ENCODE results near the gene SLC23A2. TPM values are rescaled to one million over a fixed set of nuclear protein-coding genes. Genes with fewer than 3 reads are reported as not detected.
"Not testable (repeated sequence)": the region's sequence is repeated elsewhere in the genome, so short reads cannot be mapped to it uniquely, and the experiment has no call there.

Gene SLC23A2
- 11.8 TPM for polyA plus RNA-seq (2013, experiment 1 of 2; ENCODE audit: insufficient read length)
- 10.5 TPM for polyA plus RNA-seq (2013, experiment 2 of 2; ENCODE audit: insufficient read length)

DNA sequence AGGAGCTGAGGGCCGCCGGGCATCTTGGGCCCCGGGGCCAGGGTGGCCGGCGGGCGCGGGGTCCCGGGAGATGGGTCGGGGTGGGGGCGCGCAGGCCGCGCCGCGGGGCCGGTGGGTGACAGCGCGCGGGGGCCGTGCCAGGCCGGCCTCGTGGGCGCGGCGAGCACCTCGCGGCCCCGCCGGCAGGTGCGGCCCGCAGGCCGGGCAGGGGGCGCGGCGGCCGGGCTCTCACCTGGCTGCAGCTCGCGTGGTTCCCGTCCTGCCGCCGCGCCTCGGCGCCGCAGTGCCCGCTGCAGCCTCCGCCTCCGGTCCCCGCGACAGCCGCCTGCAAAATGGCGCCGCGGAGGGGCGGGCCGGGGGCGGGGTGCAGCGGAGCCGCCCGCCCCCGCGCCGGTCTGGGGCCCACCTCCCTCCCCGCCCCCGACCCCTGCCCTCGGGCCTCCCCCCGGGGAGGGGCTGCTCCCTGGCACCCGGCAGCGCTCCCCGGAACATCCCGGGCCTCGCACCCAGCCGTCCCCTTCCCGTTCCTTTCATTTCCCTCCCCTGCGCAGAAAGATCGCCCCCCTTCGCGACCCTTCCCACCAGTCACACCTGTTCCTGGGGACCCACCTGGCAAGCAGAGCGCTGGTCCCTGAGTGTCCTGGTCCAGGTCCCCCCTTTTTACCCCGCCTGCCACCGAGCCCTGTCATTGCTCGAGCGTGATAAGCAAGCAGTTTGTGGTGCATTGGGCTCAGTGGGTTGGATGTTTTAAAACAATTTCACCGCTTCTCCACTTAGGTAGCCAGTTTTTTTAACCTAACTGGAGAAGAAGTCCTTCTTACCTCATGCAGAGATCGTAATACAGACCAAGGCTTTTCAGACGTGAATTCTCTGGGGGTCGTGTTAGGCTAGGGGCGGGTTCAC lies at the start of gene SLC23A2:
TSS of gene SLC23A2 (minus strand) at position 337 of the 903 bp plus-strand sequence. CDS start 68,948 bp downstream, outside the sequence.
- DNase-seq: peak; percentile 27

DNA sequence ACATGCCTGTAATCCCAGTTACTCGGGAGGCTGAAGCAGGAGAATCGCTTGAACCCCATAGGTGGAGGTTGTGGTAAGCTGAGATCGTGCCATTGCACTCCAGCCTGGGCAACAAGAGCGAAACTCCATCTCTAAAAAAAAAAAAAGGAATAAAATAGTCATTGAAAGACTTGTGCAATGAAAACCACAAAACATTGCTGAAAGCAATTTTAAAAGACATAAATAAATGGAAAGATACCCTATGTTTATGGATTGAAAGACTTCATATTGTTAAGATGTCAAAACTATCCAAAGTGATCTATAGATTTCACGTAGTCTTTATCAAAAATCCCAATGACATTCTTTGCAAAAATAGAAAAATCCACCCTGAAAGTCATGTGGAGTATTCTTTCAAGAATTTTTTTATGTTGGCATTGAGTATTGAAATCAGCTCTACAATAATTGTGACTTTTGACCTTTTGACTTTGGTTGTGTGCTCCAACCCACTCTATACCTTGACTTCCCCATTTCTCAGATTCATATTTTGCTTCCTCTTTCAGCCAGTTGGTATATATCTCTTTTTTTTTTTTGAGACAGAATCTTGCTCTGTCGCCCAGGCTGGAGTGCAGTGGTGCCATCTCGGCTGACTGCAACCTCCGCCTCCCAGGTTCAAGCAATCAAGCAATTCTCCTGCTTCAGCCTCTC lies 45.5 kb upstream of the SLC23A2 start:
- DNase-seq: no peak

DNA sequence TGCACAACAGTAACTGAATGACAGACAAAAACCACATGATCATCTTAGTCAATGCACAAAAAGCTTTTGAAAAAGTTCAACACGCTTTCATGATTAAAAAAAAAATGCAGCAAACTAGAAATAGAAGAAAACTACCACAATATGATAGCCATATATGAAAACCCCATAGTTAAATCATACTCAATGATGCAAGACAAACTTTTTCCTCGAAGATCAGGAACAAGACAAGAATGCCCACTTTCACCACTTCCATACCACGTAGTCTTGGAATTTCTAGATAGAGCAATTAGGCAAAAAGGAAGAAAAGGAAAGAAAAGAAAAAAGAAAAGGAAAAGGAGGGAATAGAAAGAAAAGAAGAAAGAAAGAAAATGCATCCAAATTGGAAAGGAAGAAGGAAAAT lies 44.6 kb upstream of the SLC23A2 start:
- DNase-seq: no peak

DNA sequence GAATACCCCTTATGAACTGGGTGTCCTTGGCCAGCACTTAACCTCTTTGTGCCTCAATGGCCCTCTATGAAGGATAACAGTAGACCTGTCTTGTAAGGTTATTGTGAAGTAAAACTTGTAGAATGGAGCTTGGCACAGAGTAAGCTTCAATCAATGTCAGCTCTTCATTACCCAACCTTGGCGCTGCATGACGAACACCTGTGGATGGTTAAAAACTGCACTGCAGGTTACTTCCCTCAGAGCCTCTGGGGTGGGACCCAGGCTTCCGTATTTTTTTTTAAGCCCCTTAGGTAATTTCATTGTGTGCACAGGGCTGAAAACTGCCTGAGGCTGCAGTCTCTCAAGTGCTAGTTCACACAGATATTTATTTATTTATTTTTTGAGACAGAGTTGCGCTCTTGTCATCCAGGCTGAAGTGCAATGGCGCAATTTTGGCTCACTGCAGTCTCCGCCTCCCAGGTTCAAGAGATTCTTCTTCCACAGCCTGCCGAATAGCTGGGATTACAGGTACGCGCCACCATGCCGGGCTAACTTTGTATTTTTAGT lies 42.8 kb upstream of the SLC23A2 start:
- no peak for DNase-seq

DNA sequence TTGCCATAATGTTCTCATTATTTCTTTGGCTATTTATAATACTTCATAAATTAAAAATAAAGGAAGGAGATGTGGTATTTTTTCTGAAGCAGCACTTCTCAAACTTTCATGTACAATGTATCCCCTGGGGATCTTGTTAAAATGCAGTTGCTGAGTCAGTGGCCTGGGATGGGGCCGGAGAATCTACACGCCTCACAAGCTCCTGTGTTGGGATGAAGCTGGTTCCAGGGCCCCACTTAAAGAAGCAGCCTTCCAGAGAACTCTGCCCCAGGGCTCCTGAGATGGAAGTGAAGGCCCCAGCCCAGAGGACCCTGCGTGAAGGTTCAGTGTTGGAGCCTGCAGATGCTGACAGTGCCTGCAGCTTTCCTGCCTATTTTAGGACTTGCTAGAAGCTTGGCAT lies 40.1 kb upstream of the SLC23A2 start:
- peak; percentile 65 for DNase-seq

DNA sequence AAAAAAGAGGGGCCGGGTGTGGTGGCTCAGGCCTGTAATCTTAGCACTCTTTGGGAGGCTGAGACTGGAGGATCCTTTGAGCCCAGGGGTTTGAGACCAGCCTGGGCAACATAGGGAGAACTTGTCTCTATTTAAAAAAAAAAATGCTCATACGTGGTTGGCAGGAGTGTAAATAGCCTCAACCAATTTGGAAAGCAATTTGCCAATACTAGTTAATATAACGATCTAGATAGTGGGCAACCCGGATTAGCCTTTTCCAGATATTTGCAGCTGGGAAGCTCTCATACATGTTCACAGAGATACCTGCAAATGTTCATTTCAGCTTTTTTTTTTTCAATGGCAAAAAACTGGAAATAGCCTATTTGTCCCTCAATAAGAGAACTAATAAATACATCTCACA lies 39.0 kb upstream of the SLC23A2 start:
- no peak for DNase-seq

DNA sequence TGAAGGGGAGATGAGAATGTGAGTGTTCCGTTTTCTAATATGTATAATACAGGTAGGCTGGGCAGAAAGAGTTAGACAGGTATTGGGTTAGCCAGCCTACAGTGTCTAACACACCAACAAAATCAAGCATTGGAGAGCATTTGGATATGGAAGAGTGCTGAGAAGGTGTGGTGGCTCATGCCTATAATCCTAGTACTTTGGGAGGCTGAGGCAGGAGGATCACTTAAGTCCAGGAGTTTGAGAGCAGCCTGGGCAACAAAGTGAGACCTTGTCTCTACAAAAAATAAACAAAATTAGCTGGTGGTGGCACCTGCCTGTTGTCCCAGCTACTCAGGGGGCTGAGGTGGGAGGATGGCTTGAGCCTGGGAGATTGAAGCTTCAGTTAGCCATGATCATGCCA lies 38.6 kb upstream of the SLC23A2 start:
- DNase-seq: no peak

DNA sequence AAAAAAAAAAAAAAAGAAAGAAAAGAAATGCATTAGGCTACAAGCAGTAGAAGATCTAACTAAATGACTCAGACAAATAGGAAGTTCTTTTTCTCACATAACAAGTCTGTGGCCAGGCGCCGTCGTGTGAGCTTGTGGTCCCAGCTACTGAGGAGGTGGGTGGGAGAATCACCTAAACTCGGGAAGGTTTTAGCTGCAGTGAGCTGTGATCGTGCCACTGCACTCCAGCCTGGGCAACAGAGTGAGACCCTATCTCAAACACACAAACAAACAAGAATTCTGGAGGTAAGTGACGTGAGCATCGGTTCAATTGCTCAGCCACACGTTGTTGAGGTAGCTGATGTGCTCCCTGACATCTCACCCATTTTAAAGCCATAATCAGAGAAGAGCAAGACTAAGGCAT lies 37.9 kb upstream of the SLC23A2 start:
- no peak for DNase-seq

DNA sequence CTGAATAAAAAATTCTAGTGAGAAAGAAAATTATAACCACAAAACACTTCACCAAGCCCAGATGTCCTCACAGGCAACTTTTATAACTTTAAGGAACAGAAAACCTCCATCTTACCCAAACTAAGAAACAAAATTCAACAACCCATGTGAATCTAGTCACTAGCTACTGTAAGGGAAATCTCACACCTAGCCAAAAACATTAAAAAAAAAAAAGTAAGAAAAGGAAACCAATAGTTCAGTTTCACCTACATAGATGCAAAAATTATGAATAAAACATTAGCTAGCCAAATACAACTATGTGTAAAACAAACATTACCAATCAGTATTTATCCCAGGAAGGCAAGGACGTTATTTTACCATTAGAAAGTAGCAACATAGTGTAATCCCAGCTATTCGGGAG lies 35.5 kb upstream of the SLC23A2 start:
- no peak for DNase-seq

DNA sequence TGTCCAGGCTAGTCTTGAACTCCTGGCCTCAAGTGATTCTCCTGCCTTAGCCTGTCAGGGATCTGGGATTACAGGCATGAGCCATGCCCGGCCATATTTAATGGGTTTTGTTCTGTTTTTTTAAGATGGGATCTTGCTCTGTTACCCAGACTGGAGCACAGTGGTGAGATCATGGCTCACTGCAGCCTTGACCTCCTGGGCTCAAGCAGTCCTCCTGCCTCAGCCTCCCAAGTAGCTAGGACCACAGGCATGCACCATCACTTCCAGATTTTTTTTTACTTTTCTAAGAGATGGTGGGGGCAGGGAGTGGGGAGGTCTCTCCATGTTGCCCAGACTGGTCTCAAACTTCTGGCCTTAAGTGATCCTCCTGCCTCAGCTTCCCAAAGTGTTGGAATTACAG lies 34.2 kb upstream of the SLC23A2 start:
- not testable (repeated sequence) for DNase-seq

DNA sequence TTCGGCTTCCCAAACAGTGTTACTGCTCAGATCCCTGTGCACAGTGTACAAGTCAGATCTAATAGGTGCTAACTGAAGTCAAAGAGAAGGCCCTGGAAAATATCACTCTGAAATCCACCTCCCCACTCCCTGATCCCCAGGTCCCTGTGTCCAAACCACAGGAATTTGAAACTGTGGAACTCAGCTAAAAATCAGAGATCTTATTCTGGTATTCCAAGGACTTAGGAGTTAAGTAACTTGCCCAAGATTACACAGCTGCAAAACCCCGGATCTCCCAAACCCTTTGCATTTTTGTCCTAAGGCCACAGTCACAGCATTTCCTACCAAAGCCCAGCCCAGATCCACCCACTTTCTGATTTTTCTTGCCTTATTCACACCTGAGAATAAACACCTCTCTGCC lies 32.3 kb upstream of the SLC23A2 start:
- peak; percentile 33 for DNase-seq

DNA sequence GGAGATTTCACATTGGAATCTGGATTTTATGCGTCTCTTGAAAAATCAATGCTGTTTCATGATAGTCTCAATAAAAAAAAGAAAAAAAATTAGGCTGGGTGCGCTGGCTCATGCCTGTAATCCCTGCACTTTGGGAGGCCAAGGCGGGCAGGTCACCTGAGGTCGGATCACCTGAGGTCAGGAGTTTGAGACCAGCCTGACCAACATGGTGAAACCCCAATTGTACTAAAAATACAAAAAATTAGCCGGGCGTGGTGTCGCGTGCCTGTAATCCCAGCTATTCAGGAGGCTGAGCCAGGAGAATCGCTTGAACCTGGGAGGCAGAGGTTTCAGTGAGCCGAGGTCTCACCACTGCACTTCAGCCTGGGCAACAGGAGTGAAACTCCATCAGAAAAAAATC lies 30.4 kb upstream of the SLC23A2 start:
- DNase-seq: not testable (repeated sequence)

DNA sequence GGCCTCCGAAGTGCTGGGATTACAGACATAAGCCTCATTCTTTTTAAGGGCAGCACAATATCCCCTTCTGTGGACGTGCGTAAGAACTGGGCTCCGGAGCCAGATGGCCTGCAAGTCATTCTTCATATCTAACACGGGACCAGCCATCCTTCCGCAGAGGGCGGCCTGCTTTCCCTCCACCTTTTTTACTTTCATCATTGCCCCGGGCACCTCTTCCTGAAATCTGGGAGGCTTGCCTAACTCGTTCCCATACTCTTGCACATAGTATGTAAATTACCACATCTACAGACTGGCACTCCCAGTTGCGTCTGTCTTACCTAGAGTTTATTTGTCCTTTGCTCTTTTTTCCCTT lies 29.9 kb upstream of the SLC23A2 start:
- no peak for DNase-seq

DNA sequence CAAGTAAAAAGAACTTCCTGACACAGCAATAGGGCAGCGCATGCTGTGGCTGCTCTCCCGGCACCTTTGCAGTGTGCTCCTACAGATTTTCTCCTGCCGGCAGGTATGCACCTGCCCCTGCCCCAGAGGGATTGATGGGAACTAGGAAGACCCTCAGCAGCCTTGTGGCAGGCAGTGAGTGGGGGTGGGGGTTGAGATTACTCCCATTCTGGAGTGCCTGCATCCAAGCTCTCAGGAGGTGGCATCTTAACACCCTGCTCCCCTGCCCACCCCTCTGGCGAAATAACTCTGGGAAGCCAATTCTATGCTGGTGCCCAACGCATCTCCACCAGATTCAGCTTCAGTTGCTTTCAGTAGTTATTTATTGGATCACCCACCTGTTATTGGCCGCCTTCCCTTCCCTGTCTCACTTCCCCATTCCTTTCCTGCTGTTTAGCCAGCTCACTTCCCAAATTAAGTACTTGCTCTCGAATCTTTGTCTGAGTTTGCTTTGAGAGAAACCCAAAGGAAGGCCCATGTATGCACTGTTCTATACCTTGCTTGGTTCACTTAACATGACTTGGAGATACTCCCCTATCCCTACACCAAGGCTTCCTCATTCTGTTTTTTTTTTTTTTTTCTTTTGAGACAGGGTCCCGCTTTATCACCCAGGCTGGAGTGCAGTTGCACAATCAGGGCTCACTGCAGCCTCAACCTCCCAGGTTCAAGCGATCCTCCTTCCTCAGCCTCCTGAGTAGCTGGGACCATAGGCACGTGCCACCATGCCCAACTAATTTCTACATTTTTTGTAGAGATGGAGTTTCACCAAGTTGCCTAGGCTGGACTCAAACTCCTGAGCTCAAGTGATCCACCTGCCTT lies 29.3 kb upstream of the SLC23A2 start:
- no peak for DNase-seq

DNA sequence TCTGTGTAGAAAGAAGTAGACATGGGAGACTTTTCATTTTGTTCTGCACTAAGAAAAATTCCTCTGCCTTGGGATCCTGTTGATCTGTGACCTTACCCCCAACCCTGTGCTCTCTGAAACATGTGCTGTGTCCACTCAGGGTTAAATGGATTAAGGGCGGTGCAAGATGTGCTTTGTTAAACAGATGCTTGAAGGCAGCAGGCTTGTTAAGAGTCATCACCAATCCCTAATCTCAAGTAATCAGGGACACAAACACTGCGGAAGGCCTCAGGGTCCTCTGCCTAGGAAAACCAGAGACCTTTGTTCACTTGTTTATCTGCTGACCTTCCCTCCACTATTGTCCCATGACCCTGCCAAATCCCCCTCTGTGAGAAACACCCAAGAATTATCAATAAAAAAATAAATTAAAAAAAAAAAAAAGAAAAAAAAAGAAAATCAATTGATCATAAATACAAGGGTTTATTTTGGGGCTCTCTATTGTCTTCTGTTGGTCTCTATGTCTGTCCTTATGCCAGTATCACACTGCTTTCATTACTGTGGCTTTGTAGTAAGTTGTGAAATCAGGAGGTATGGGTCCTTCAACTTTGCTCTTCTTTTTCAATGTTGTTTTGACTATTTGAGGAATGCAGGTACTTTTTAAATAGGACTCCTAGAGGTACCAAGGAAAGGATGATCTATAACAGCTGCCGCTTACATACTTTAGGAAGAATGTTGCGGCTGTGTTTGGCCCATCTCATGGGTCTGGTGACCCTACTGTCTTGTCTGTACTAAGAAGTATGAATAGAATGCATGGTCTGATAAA lies 27.1 kb upstream of the SLC23A2 start:
- DNase-seq: peak; percentile 6

DNA sequence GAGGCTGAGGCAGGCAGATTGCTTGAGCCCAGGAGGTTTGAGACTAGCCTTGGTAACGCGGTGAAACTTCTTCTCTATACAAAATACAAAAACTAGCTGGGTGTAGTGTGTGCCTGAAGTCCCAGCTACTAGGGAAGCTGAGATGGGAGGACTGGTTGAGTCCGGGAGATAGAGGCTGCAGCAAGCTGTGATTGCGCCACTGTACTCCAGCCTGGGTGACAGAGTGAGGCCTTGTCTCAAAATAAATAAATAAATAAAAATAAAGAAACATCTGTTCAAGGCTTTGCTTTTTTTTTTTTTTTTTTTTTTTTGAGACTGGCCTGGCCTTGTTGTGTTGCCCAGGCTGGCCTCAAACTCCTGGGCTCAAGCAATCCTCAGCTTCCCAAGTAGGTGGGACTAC lies 23.7 kb upstream of the SLC23A2 start:
- no peak for DNase-seq

DNA sequence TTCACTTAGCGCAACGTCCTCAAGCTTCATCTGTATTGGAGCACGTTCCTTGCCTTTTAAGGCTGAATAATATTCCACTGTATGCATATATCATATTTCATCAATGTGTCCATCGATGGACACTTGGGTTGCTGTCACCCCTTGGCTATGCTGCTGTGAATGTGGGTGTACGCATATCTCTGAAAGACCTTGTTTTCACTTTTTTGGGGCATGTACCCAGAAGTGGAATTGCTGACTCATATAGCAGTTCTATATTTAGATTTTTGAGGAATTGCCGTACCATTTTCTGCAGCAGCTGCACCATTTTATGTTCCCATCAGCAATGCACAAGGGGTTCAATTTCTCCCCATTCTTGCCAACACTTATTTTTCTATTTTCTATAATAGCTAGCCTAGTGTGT lies 22.8 kb upstream of the SLC23A2 start:
- no peak for DNase-seq

DNA sequence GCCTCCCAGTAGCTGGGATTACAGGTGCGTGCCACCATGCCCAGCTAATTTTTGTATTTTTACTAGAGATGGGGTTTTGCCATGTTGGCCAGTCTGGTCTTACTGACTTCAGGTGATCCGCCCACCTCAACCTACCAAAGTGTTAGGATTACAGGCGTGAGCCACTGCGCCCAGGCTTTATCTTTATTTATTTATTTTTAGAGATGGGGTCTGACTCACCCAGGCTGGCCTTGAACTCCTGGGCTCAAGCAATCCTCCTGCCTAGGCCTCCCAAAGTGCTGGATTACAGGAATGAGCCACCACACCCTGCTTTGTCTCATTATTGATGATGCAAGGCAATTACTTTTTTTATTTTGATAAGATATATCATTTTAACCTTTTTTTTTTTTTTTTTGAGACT lies 21.9 kb upstream of the SLC23A2 start:
- not testable (repeated sequence) for DNase-seq

DNA sequence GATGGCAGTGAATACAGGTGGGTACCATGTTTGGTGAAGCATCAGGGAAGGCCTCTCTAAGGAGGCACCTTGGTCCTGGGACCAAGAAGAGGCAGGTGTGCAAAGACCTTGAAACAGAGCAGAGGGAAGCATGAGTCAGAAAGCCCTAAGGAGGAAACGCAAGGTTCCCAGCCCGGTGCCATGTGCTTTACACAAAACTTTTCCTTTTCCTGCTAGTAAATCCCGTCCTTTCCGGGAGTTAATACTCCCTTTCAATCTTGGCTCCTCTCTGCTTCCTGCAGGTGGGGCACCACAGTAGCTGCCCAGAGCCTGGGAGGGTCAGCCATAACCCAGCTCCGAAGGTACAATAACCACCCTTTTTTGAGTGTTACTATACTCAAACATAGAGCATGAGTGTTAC lies 19.4 kb upstream of the SLC23A2 start:
- DNase-seq: no peak

DNA sequence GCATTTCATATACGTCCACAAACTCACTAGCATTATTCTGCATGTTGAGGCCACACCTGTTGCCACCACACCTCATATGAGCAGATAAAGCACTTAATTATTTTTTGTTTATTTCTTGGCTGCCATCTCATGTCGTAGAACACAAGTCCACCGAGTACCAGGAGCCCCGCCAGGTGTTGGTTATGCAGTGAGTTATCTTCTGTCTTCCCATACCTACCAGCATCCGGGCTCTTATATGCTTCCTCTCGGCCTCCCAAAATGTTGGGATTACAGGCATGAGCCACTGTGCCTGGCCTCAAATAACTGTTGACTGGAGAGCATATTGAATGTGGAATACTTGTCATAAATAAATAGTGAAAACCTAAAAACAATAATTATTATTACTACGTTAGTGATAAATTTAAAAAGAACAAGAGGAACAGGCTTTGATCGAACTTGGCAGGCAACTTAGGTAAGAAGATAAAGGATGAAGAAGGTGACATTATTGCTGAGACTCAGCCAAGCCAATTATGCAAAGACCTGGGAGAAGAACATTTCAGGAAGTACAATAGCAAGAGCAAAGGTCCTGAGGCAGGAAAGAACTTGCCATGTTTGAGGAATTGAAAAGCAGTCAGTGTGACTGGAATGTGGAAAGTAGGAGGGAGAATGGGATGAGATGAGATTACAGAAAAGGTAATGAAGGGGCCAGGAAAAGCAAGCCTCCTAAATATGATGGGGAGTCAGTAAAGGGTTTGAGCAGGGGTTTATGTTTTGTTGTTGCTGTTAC lies 12.6 kb upstream of the SLC23A2 start:
- DNase-seq: no peak

DNA sequence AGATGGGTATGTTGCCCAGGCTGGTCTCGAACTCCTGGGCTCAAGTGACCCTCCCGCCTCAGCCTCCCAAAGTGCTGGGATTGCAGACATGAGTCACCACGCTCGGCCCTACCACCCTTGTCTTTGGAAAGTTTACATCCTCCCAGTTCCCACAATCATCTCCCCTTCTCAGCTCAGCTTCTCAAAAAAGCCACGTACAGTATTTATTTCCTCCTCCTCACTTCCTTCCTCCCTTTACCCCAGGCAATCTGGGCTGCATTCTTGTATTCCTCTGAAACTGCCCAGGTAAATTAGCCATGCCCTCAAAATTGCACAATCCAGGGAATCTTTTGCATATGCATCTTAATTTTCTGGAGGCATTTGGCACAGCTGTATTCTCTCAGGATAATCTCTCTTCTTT lies 7.4 kb upstream of the SLC23A2 start:
- DNase-seq: no peak

Data from fibroblast of skin of abdomen (primary cell).